ENCODE results near the gene PTPRN2. TPM values are rescaled to one million over a fixed set of nuclear protein-coding genes. Genes with fewer than 3 reads are reported as not detected.
A peak's percentile ranks its signal among the peaks of the same experiment; 100 is the strongest.

Gene PTPRN2
- total and polyA plus RNA-seq, 2 of the 13 experiments (the other 11 are each of a cell fraction or from before 2014, with no cell fraction given), result 2.5 to 24.2 TPM

- no peaks in the 10 kb centered on the region; a peak in 2 of 5 replicates for H3K36me3 ChIP-seq (replicated peaks in 1 of 2; ENCODE audit: control insufficient read depth in 1 of 2, insufficient read depth in 2 of 2, low read length in 2 of 2)
- no peak overlapping the region for H3K27ac ChIP-seq (ENCODE audit: extremely low read length, insufficient read depth, low read length)
- in situ Hi-C loops (cut with HindIII; ENCODE audit: extremely low pct_ligation_motif_present, low pct_unique_long_range_greater_than_20kb) (no loop called here), intact Hi-C loops (cut with micrococcal nuclease; ENCODE audit: unreplicated experiment) (loop anchor here (10.0 kb wide), 1 partner anchor 64 kb away; no protein-coding TSS in a partner anchor)
- 90% methylated on average over 4 of the region's 12 CpGs for WGBS (ENCODE audit: low lambda C conversion rate)
- H3K4me1 ChIP-seq (ENCODE audit: insufficient read depth, low read length), result peaks cover 33% of the 10 kb centered on the region
- FAIRE-seq, result no peak
- H2AFZ ChIP-seq (ENCODE audit: low read length), result no peak overlapping the region
- ATAC-seq, result no peak
- H3K4me2 ChIP-seq (ENCODE audit: low read depth, low read length), result no peak overlapping the region
- no peak overlapping the region for H3K9ac ChIP-seq (ENCODE audit: insufficient read depth, low read depth, low read length)
- POLR2A ChIA-PET, result no interaction called here
- no TSS peak for BruUV-seq (replicated peaks)
- CTCF ChIA-PET (ENCODE audit: low intra/inter-chr PET ratio, low total read pairs), result no interaction called here
- peaks cover 32% of the 10 kb centered on the region; the same call in 1 of the 2 replicates for H4K20me1 ChIP-seq (ENCODE audit: insufficient read depth, low read length)
- H3K27me3 ChIP-seq (ENCODE audit: control insufficient read depth in 1 of 2, insufficient read depth in 2 of 2, low read length in 2 of 2), result no peaks in the 10 kb centered on the region
- H3K79me2 ChIP-seq (ENCODE audit: insufficient read depth, low read length), result no peaks in the 10 kb centered on the region
- H3K9me3 ChIP-seq (ENCODE audit: low read length), result no peaks in the 10 kb centered on the region
- H3K4me3 ChIP-seq (replicated peaks in 1 of 3; ENCODE audit: insufficient read depth in 1 of 3, low read depth in 2 of 3, low read length in 3 of 3), result no peak overlapping the region
- no peak for DNase-seq (ENCODE audit: low spot score)
- peak; percentile 22 for TF ChIP-seq AGO2 (optimal IDR thresholded peaks at IDR 0.05; ENCODE audit: low read depth, low read length)
- TF ChIP-seq NFE2L2 (IDR thresholded peaks at IDR 0.05; ENCODE audit: low read length), result no peak
- TF ChIP-seq ZNF777 (CRISPR knock-in tag; IDR thresholded peaks at IDR 0.05), result no peak
- no peak for TF ChIP-seq ZNF30 (CRISPR knock-in tag; IDR thresholded peaks at IDR 0.05)
- TF ChIP-seq ZFYVE20 (CRISPR knock-in tag; IDR thresholded peaks at IDR 0.05; ENCODE audit: borderline replicate concordance, low read depth), result 0 out of 2 replicates have a peak, but pooled peaks have one; percentile 43
- peak; percentile 16; the same call in 1 of the 2 replicates for TF ChIP-seq ZFP91 (CRISPR knock-in tag; IDR thresholded peaks at IDR 0.05; ENCODE audit: borderline replicate concordance)
- TF ChIP-seq ZNF7 (CRISPR knock-in tag; IDR thresholded peaks at IDR 0.05), result no peak
Measured at GRCh38 chr7:158431055-158431940, 156.3 kb downstream of the PTPRN2 start.
